ENCODE measurements around the gene NFKB1. TPM values are rescaled to one million over a fixed set of nuclear protein-coding genes. Genes with fewer than 3 reads are reported as not detected.

NFKB1 gene
- total RNA-seq, 4 donors from 2014 or later, result 32.9 to 56.0 (median 40.9) TPM

DNA sequence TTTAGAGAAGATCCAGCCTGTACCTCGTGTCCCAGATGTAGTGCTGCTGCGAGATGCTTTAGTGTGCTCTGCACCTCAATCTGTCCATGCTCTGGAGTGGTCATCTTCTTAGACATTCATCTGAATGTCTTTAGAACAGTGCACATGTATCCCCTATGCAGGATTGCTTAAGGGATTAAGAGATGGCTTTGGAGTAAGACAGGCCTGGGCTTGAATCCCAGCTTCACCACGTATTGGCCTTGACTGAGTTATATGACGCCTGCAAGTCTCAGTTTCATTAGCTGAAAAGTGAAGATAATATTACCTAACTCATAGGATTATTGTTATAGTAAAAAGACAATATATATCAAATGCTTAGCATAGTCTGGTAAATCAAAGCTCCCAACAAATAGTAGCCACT lies 98.3 kb downstream of the NFKB1 start:
- H3K9me3 ChIP-seq, result no peaks in the 10 kb centered on the region
- DNase-seq (ENCODE audit: low spot score in 2 of 2), result no peak
- H3K4me1 ChIP-seq, result peaks cover 2% of the 10 kb centered on the region
- TF ChIP-seq EP300 (IDR thresholded peaks at IDR 0.05), result no peak
- TF ChIP-seq, protein P1, sequence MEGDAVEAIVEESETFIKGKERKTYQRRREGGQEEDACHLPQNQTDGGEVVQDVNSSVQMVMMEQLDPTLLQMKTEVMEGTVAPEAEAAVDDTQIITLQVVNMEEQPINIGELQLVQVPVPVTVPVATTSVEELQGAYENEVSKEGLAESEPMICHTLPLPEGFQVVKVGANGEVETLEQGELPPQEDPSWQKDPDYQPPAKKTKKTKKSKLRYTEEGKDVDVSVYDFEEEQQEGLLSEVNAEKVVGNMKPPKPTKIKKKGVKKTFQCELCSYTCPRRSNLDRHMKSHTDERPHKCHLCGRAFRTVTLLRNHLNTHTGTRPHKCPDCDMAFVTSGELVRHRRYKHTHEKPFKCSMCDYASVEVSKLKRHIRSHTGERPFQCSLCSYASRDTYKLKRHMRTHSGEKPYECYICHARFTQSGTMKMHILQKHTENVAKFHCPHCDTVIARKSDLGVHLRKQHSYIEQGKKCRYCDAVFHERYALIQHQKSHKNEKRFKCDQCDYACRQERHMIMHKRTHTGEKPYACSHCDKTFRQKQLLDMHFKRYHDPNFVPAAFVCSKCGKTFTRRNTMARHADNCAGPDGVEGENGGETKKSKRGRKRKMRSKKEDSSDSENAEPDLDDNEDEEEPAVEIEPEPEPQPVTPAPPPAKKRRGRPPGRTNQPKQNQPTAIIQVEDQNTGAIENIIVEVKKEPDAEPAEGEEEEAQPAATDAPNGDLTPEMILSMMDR (IDR thresholded peaks at IDR 0.05), result no peak
- TF ChIP-seq POLR2AphosphoS5 (IDR thresholded peaks at IDR 0.05), result no peak
- no peak for TF ChIP-seq POLR2A (IDR thresholded peaks at IDR 0.05)
- H3K4me3 ChIP-seq, result no peak overlapping the region
- no peaks in the 10 kb centered on the region for H3K27me3 ChIP-seq
- peaks cover 90% of the 10 kb centered on the region for H3K36me3 ChIP-seq
- H3K27ac ChIP-seq, result no peak overlapping the region
- 79% methylated on average over 4 of the region's 4 CpGs for WGBS

DNA sequence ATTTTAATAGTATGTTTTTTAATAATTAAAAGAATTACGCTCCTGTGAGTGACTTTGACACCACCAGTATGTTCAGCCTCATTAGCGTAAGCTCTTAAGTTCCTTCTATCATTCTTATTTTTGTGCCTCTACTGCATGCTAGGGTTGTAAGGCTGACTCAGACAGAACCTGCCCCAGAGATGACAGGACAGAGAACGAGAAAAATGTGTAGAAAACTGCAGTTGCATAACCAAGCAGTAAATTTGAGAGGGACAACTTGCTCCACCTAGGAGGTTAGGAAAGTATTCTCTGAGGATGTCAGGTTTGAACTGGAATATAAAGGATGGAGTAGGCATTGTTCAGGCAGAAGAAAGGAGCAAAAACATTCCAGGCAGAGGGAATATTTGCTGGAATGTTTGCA lies 98.7 kb downstream of the NFKB1 start:
- Histone ChIP-seq H3K4me1 (peaks cover 2% of the 10 kb centered on the region), H3K4me3 (no peak overlapping the region), H3K9me3 (no peaks in the 10 kb centered on the region), H3K27ac (no peak overlapping the region), H3K36me3 (peaks cover 89% of the 10 kb centered on the region), H3K27me3 (no peaks in the 10 kb centered on the region)
- DNase-seq (ENCODE audit: low spot score in 2 of 2), result no peak
- TF ChIP-seq EP300 (IDR thresholded peaks at IDR 0.05) (no peak), POLR2AphosphoS5 (IDR thresholded peaks at IDR 0.05) (no peak), POLR2A (IDR thresholded peaks at IDR 0.05) (no peak)
- TF ChIP-seq, protein P1 (IDR thresholded peaks at IDR 0.05), result no peak
- 77% methylated on average over 3 of the region's 3 CpGs for WGBS

DNA sequence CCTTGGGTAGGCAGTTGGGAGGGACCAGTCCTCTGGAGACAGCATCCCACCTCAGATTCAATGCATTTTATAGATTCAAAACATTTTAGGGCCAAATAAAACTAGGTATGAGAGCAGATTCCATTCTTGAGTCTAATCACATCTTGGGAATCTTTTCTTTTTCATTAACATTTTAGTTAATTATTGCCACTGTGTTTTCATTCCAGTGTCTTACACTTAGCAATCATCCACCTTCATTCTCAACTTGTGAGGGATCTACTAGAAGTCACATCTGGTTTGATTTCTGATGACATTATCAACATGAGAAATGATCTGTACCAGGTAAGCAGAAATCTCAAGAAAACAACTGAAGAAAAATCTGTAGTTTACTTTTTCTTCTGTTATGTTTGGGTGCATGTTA lies 99.5 kb downstream of the NFKB1 start:
- TF ChIP-seq POLR2AphosphoS5 (IDR thresholded peaks at IDR 0.05) (no peak), POLR2A (IDR thresholded peaks at IDR 0.05) (no peak), EP300 (IDR thresholded peaks at IDR 0.05) (no peak)
- TF ChIP-seq, protein P1 (IDR thresholded peaks at IDR 0.05), result no peak
- no peak for DNase-seq (ENCODE audit: low spot score in 2 of 2)
- peaks cover 2% of the 10 kb centered on the region for H3K4me1 ChIP-seq
- H3K36me3 ChIP-seq, result peaks cover 81% of the 10 kb centered on the region
- no peak overlapping the region for H3K4me3 ChIP-seq
- no peaks in the 10 kb centered on the region for H3K27me3 ChIP-seq
- H3K27ac ChIP-seq, result no peak overlapping the region
- no peaks in the 10 kb centered on the region for H3K9me3 ChIP-seq

DNA sequence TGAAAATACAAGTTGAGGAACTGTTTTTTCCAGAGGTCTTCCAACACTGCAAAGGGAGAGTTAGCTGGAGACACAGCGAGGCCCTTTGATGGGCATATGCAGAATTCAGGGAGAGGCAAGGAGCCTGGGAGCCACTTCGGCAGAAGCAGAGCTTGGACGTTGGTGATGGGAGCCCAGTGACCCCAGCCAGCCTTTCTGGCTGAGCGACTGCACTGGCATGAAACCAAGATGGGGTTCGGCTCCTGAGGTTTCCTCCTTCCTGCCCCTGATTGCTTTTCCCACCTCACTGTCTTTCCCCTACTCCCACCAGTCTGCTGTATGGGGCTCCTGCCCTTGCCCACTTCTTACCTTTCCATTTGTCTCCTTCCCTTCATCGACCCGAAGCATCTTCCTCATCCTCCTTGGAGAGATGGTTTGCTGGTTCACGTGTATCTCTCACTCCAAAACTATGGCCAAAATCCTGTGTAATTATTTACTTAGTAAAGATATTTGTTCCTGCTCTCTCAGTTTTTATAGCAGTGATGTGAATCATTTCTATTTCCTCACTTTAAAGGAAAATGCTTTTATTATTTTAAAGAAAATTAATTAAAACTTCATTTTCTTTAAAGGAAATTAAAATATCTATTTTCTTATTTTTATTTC lies 100.5 kb downstream of the NFKB1 start:
- no peaks in the 10 kb centered on the region for H3K9me3 ChIP-seq
- 83% methylated on average over 8 of the region's 8 CpGs for WGBS
- peaks cover 79% of the 10 kb centered on the region for H3K36me3 ChIP-seq
- H3K27me3 ChIP-seq, result no peaks in the 10 kb centered on the region
- TF ChIP-seq, protein P1 (IDR thresholded peaks at IDR 0.05), result no peak
- TF ChIP-seq POLR2AphosphoS5 (IDR thresholded peaks at IDR 0.05) (no peak), POLR2A (IDR thresholded peaks at IDR 0.05) (no peak), EP300 (IDR thresholded peaks at IDR 0.05) (no peak)
- H3K4me1 ChIP-seq, result peaks cover 2% of the 10 kb centered on the region
- H3K4me3 ChIP-seq, result no peak overlapping the region
- no peak overlapping the region for H3K27ac ChIP-seq
- no peak for DNase-seq (ENCODE audit: low spot score in 2 of 2)

DNA sequence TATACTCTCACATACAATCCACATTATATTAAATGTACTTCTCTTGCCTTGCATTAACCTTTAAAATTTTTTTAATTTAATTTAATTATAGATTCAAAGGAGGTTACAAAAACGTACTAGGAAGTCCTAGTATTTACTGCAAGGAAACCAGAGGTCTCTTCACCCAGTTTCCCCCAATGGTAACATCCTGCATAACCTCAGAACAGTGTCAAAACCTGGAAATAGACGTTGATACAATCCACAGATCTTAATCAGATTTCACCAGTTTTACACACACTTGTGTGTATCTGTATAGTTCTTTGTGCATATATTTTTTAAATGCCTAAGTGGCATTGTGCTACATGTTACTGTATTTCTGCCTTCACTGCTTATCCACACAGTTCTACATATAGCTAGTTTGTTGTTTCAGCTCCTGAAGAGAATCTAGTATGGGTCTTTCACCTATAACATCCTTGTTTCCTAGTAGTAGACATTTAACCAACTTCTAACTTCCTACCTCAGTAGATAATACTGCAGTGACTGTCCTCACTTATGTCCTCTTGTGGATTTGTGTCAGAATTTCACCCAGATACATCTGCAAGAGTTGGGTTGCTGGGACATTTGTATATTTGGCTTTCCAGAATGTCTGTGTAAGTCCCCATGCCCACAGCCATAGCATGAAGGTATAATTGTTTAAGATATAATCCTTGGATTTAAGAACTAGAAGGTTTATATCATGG lies 103.2 kb downstream of the NFKB1 start:
- Histone ChIP-seq H3K27me3 (no peaks in the 10 kb centered on the region), H3K27ac (no peak overlapping the region), H3K9me3 (no peaks in the 10 kb centered on the region), H3K4me3 (no peak overlapping the region), H3K4me1 (peaks cover under 1% of the 10 kb centered on the region), H3K36me3 (peaks cover 79% of the 10 kb centered on the region)
- DNase-seq (ENCODE audit: low spot score in 2 of 2), result no peak
- 77% methylated on average over 2 of the region's 2 CpGs for WGBS
- TF ChIP-seq, protein P1 (IDR thresholded peaks at IDR 0.05), result no peak
- no peak for TF ChIP-seq POLR2AphosphoS5 (IDR thresholded peaks at IDR 0.05)
- no peak for TF ChIP-seq EP300 (IDR thresholded peaks at IDR 0.05)
- no peak for TF ChIP-seq POLR2A (IDR thresholded peaks at IDR 0.05)
